Astrocyte of the cerebellum (primary cell): ENCODE data around the gene CFAP61.

Experiments
- DNase-seq: peaks from one replicate; pipeline ENCODE4 v3.0.0-alpha.2; 2011; ENCODE audit warnings: low read depth
- H3K4me3 ChIP-seq: 2 replicates; pipeline ENCODE4 v1.5.1; 2011; ENCODE audit warnings: mild to moderate bottlenecking, low read depth, low read length, moderate library complexity
- in situ Hi-C: cut with HindIII; loops from 2 replicates; pipeline ENCODE4 v1.10.0; 2017; ENCODE audit warnings: low sequenced_read_pairs
- TF ChIP-seq, protein P1 (sequence below): IDR thresholded peaks from 2 replicates; pipeline ENCODE4 v1.5.1; 2012; ENCODE audit warnings: low read length, low read depth, moderate library complexity, mild to moderate bottlenecking; ENCODE audit errors: missing control alignments

Gene CFAP61

DNA sequence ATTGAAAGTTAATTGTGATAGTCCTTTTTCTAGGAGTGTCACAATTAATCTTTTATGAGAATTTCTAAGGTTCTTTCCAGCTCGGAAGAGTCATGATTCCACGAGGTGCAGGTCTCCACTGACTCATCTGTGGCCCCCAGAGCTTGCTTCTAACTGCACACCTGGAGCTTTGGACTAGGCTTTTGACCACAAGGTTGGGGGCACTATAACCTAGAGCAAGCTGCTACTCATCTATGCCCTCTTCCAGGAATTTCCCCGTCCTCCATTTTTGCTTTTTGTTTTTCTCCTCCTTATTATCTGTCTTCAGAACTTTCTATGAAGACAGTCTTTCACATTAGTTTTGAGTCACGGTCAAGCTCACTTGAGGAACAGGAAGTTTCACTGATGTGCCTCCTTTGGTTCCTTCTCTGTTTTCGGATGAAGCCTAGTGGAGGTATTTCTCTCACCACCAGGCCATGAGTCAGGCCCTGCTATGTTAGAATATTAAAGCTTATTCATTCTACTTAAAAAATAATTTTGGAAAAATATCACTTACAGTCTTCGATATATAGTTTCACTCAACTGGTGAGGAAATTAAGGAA is 196.4 kb downstream of the CFAP61 start:
- DNase-seq = no peak
- in situ Hi-C loops = no loop called here
- no peak overlapping the region for H3K4me3 ChIP-seq
- TF ChIP-seq, protein P1, sequence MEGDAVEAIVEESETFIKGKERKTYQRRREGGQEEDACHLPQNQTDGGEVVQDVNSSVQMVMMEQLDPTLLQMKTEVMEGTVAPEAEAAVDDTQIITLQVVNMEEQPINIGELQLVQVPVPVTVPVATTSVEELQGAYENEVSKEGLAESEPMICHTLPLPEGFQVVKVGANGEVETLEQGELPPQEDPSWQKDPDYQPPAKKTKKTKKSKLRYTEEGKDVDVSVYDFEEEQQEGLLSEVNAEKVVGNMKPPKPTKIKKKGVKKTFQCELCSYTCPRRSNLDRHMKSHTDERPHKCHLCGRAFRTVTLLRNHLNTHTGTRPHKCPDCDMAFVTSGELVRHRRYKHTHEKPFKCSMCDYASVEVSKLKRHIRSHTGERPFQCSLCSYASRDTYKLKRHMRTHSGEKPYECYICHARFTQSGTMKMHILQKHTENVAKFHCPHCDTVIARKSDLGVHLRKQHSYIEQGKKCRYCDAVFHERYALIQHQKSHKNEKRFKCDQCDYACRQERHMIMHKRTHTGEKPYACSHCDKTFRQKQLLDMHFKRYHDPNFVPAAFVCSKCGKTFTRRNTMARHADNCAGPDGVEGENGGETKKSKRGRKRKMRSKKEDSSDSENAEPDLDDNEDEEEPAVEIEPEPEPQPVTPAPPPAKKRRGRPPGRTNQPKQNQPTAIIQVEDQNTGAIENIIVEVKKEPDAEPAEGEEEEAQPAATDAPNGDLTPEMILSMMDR = no peak

DNA sequence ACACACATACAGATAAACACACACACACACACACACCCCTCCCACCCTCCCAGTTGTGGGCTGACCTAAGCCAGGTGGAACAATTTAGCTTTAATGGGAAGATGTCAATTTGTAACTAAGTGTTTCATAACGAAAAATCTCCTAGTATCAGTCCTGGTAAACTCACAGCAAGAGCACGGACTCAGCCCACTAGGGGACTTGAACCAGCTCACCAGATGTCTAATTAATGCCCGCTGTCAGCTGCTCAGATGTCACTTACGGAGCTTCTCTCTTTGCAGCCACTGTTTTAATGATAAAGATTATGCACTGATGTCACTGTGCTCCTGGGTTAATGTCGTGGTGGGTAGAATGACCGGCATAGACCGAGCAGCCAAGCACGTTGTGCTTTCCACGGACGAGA is 199.0 kb downstream of the CFAP61 start:
- in situ Hi-C loops = no loop called here
- TF ChIP-seq, protein P1 = no peak
- DNase-seq = no peak
- H3K4me3 ChIP-seq = no peak overlapping the region

DNA sequence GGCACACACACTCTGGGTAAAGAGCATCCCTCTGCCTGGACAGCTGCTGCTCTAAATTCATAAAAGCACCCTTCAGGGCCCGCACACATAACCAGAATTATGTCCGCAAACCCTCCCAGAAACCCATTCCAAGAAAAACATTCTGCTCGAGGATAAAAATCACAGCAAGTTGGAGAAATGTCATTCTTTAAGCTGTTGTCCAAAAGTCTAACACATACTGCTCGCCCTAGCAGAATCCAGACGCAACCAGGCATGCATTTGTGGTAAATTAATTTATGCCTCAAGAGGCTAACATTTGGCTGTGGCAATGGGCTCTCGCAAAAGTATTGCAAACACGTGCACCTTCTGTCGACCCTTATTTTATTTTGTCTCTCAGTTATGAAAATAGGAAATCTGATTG is 199.5 kb downstream of the CFAP61 start:
- in situ Hi-C loops = no loop called here
- TF ChIP-seq, protein P1 = no peak
- no peak overlapping the region for H3K4me3 ChIP-seq
- no peak for DNase-seq

DNA sequence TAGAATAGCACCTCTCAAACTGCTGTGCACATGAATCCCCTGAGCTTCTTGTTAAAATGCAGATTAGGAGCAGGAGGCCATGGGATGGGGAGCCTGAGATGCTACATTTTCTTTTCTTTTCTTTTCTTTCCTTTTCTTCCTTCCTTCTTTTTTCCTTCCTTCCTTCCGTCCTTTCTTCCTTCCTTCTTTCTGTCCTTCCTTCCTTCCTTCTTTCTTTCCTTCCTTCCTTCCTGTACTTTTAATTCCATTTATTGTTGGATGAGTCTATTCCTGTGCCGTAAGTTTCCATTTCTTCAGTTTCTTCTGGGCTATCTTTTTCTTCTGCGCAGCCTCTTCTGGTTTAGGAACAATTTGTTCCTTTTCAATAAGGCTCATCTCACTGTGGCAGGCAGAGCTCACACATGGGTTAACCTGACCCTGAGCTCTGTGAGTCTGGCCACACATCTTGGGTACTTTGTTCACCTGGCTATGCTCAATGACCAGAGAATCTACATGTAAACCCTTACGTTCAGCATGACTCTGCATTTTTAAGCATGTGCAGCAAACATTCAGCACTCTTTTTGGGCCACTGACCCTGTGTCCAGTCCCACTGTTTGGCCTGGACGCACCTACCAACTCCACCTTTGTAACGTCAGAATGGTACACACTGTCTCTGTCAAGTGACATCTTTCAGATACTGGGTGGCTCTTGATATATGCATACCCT is 200.9 kb downstream of the CFAP61 start:
- no peak for DNase-seq
- TF ChIP-seq, protein P1 = no peak
- in situ Hi-C loops = no loop called here
- no peak overlapping the region for H3K4me3 ChIP-seq

DNA sequence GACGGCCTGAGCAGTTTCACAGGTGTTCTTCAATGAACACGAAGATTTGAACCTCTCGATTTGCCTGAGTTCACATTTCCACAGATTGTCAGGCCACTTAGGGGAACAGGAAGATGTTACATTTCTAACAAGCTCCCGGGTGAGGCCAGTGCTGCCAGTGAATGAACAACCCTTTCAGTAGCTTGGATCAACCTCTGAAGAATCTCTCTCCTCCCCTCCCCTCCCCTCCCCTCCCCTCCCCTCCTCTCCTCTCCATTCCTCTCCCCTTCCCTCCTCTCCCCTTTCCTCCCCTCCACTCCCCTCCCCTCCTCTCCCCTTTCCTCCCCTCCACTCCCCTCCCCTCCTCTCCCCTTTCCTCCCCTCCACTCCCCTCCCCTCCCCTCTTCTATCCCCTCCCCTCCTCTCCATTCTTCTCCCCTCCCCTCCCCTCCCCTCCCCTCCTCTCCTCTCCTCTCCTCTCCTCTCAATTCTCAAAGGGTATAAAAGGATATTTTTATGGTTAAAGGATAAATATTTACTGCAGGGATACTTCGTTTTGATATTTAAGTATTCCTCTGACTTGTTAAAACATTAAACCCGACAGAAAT is 201.5 kb downstream of the CFAP61 start:
- no peak for DNase-seq
- in situ Hi-C loops = no loop called here
- TF ChIP-seq, protein P1 = no peak
- no peak overlapping the region for H3K4me3 ChIP-seq

DNA sequence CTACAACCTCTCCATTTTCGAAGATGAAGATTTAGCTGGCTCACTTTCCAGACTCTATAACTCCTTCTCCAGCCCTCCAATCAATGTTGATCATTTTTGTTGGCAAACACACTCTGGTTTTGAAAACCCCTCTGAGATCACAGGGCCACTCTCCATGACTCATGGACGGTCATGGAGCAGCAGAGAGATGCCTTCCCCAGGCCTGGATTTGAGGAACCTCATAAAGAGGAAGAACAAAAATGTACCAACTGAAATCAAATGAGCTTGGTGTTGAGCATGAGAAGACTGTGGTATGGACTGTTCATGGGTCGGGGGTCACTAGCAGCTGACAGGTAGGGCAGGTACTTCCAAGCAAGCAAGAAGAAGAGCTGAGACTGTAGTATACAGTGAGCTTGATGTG is 202.8 kb downstream of the CFAP61 start:
- DNase-seq = no peak
- in situ Hi-C loops = no loop called here
- H3K4me3 ChIP-seq = no peak overlapping the region
- TF ChIP-seq, protein P1 = no peak
